Stimulated activated CD8-positive, alpha-beta memory T cell treated with anti-CD3 and anti-CD28 coated beads, Interleukin-15, amount 100 ng/mL, for 24 hours (primary cell): ENCODE data around the gene GCN1.

Experiments
- DNase-seq: peaks from one replicate; pipeline ENCODE4 v3.0.0-alpha.2; 2020; ENCODE audit warnings: low read depth

The GCN1 gene

GRCh38 chr12:120142231-120142877, 52.2 kb downstream of the GCN1 start:
- DNase-seq, result no peak

- DNase-seq, result no peak
These were observed 53.2 kb downstream of the GCN1 start for GRCh38 chr12:120141336-120141735.

- no peak for DNase-seq
These were observed 53.9 kb downstream of the GCN1 start for GRCh38 chr12:120140603-120141002.

- no peak for DNase-seq
These were observed 54.6 kb downstream of the GCN1 start for GRCh38 chr12:120139958-120140357.

- DNase-seq, result no peak
These were observed 56.1 kb downstream of the GCN1 start for GRCh38 chr12:120138366-120138765.

GRCh38 chr12:120137833-120138232, 56.7 kb downstream of the GCN1 start:
- no peak for DNase-seq

- DNase-seq, result no peak
These were observed 58.3 kb downstream of the GCN1 start for GRCh38 chr12:120136093-120136770.

GRCh38 chr12:120134307-120134980, 60.1 kb downstream of the GCN1 start:
- DNase-seq, result no peak

- no peak for DNase-seq
These were observed 61.6 kb downstream of the GCN1 start for GRCh38 chr12:120132863-120133385.

GRCh38 chr12:120132054-120132836, 62.3 kb downstream of the GCN1 start:
- DNase-seq, result no peak

GRCh38 chr12:120131116-120131515, 63.4 kb downstream of the GCN1 start:
- no peak for DNase-seq

- no peak for DNase-seq
These were observed 64.5 kb downstream of the GCN1 start for GRCh38 chr12:120130011-120130410.

- no peak for DNase-seq
These were observed 67.9 kb downstream of the GCN1 start for GRCh38 chr12:120126635-120127005.

GRCh38 chr12:120125792-120126634, 68.5 kb downstream of the GCN1 start:
- no peak for DNase-seq

GRCh38 chr12:120125029-120125428, 69.5 kb downstream of the GCN1 start:
- no peak for DNase-seq

- no peak for DNase-seq
These were observed 72.7 kb downstream of the GCN1 start for GRCh38 chr12:120121766-120122293.

- DNase-seq, result no peak
These were observed 73.2 kb downstream of the GCN1 start for GRCh38 chr12:120121343-120121742.

GRCh38 chr12:120119271-120119973, 75.1 kb downstream of the GCN1 start:
- DNase-seq, result no peak

GRCh38 chr12:120118321-120119061, 76.0 kb downstream of the GCN1 start:
- no peak for DNase-seq

GRCh38 chr12:120117961-120118320, 76.6 kb downstream of the GCN1 start:
- DNase-seq, result no peak
